OCI-LY1 (cell line): ENCODE data around the gene PHF14.

Experiments used
- H2AFZ ChIP-seq: fragments of 200-600 bp; sonication (generic), shearing (Covaris generic); 2 replicates; pipeline ENCODE4 v1.6.0; 2014; ENCODE audit warnings: antibody characterized with exemption, mild to moderate bottlenecking, low read length
- H3F3A ChIP-seq: fragments of 200-600 bp; sonication (generic), shearing (Covaris generic); 2 replicates; pipeline ENCODE4 v1.6.0; 2014; ENCODE audit warnings: mild to moderate bottlenecking, antibody characterized with exemption, low read length, moderate library complexity; ENCODE audit not compliant: insufficient read depth
- H3K27ac ChIP-seq: fragments of 200-600 bp; sonication (generic); 2 replicates; pipeline ENCODE4 v1.5.1; 2014; ENCODE audit warnings: low read length, mixed run types, mild to moderate bottlenecking, low read depth; ENCODE audit not compliant: poor library complexity, severe bottlenecking
- H3K27me3 ChIP-seq: fragments of 200-600 bp; sonication (generic); 2 replicates; pipeline ENCODE4 v1.6.0; 2014; ENCODE audit warnings: antibody characterized with exemption, mild to moderate bottlenecking, low read length, moderate library complexity; ENCODE audit not compliant: insufficient read depth
- H3K36me3 ChIP-seq: fragments of 200-600 bp; sonication (generic); 2 replicates; pipeline ENCODE4 v1.6.1; 2014; ENCODE audit warnings: mild to moderate bottlenecking, antibody characterized with exemption, low read length, moderate library complexity, mixed read lengths; ENCODE audit not compliant: insufficient read depth
- H3K4me1 ChIP-seq: fragments of 200-600 bp; sonication (generic); 2 replicates; pipeline ENCODE4 v1.5.1; 2014; ENCODE audit warnings: mild to moderate bottlenecking, low read length, moderate library complexity; ENCODE audit not compliant: insufficient read depth, severe bottlenecking
- H3K4me2 ChIP-seq: fragments of 200-600 bp; sonication (generic), shearing (Covaris generic); 2 replicates; pipeline ENCODE4 v1.6.1; 2014; ENCODE audit warnings: low read length
- H3K4me3 ChIP-seq: fragments of 200-600 bp; sonication (generic); 2 replicates; pipeline ENCODE4 v1.5.1; 2014; ENCODE audit warnings: low read length, low read depth, mild to moderate bottlenecking, mixed read lengths; ENCODE audit not compliant: poor library complexity, severe bottlenecking
- H3K79me2 ChIP-seq: fragments of 200-600 bp; shearing (Covaris generic); 2 replicates; pipeline ENCODE4 v1.6.1; 2016; ENCODE audit warnings: mixed run types, low read length, mixed read lengths; ENCODE audit not compliant: insufficient read depth
- H3K9ac ChIP-seq: fragments of 200-600 bp; sonication (generic), shearing (Covaris generic); 2 replicates; pipeline ENCODE4 v1.6.1; 2014; ENCODE audit warnings: mild to moderate bottlenecking, low read length, mixed read lengths
- H3K9me2 ChIP-seq: fragments of 200-600 bp; sonication (generic), shearing (Covaris generic); 2 replicates; pipeline ENCODE4 v1.6.1; 2014; ENCODE audit warnings: low read depth, mild to moderate bottlenecking, low read length, mixed read lengths
- H3K9me3 ChIP-seq: fragments of 200-600 bp; shearing (Covaris generic); 2 replicates; pipeline ENCODE4 v1.6.1; 2014; ENCODE audit warnings: low read length, mixed read lengths
- H4K20me1 ChIP-seq: fragments of 200-600 bp; sonication (generic), shearing (Covaris generic); 2 replicates; pipeline ENCODE4 v1.6.0; 2016; ENCODE audit warnings: mild to moderate bottlenecking, low read length; ENCODE audit not compliant: insufficient read depth
- CTCF ChIP-seq: fragments of 200-600 bp; sonication (generic), shearing (Covaris generic); IDR thresholded peaks from 2 replicates; pipeline ENCODE4 v1.5.1; 2017; ENCODE audit warnings: mild to moderate bottlenecking, antibody characterized with exemption, low read length, moderate library complexity, mixed read lengths
- EZH2 ChIP-seq: fragments of 200-600 bp; sonication (generic), shearing (Covaris generic); IDR thresholded peaks from 2 replicates; pipeline ENCODE4 v1.8.0; 2017; ENCODE audit warnings: borderline replicate concordance, mixed run types, mild to moderate bottlenecking, antibody characterized with exemption, low read length, moderate library complexity, mixed read lengths

Gene PHF14

GRCh38 chr7:11203683-11204082 is 230.0 kb downstream of the PHF14 start:
- TF ChIP-seq EZH2 (no peak), CTCF (no peak)
- Histone ChIP-seq H3K27me3 (no peaks in the 10 kb centered on the region), H3K9ac (no peak overlapping the region), H3K4me1 (no peaks in the 10 kb centered on the region), H4K20me1 (no peaks in the 10 kb centered on the region), H3K4me3 (no peak overlapping the region), H3K9me3 (no peaks in the 10 kb centered on the region), H3K27ac (no peak overlapping the region), H3F3A (no peaks in the 10 kb centered on the region), H3K4me2 (no peak overlapping the region), H3K36me3 (no peaks in the 10 kb centered on the region), H3K79me2 (no peaks in the 10 kb centered on the region), H3K9me2 (no peaks in the 10 kb centered on the region), H2AFZ (no peak overlapping the region)

GRCh38 chr7:11206177-11206899 is 232.7 kb downstream of the PHF14 start:
- Histone ChIP-seq H3K36me3 (no peaks in the 10 kb centered on the region), H3F3A (no peaks in the 10 kb centered on the region), H3K9me3 (no peaks in the 10 kb centered on the region), H3K27me3 (no peaks in the 10 kb centered on the region), H2AFZ (no peak overlapping the region), H3K4me3 (no peak overlapping the region), H3K79me2 (no peaks in the 10 kb centered on the region), H3K4me1 (no peaks in the 10 kb centered on the region), H3K9ac (no peak overlapping the region), H3K9me2 (no peaks in the 10 kb centered on the region), H3K27ac (no peak overlapping the region), H3K4me2 (no peak overlapping the region), H4K20me1 (no peaks in the 10 kb centered on the region)
- TF ChIP-seq CTCF: no peak
- TF ChIP-seq EZH2: no peak

GRCh38 chr7:11207565-11207964 is 233.9 kb downstream of the PHF14 start:
- no peaks in the 10 kb centered on the region for H3F3A ChIP-seq
- H3K27ac ChIP-seq: no peak overlapping the region
- no peaks in the 10 kb centered on the region for H3K27me3 ChIP-seq
- no peaks in the 10 kb centered on the region for H3K9me2 ChIP-seq
- H3K36me3 ChIP-seq: no peaks in the 10 kb centered on the region
- TF ChIP-seq CTCF (no peak), EZH2 (no peak)
- H3K9me3 ChIP-seq: no peaks in the 10 kb centered on the region
- H4K20me1 ChIP-seq: no peaks in the 10 kb centered on the region
- no peak overlapping the region for H2AFZ ChIP-seq
- H3K4me2 ChIP-seq: no peak overlapping the region
- H3K4me1 ChIP-seq: no peaks in the 10 kb centered on the region
- no peak overlapping the region for H3K9ac ChIP-seq
- H3K79me2 ChIP-seq: no peaks in the 10 kb centered on the region
- no peak overlapping the region for H3K4me3 ChIP-seq
